Measurements from ENCODE around the gene LEF1. TPM values are rescaled to one million over a fixed set of nuclear protein-coding genes. Genes with fewer than 3 reads are reported as not detected.

The LEF1 gene
- total and polyA plus RNA-seq, 2 donors from 2014 or later = 5.1 to 14.5 TPM

- no peak for TF ChIP-seq CTCF (IDR thresholded peaks at IDR 0.05; ENCODE audit: borderline replicate concordance, extremely low read depth, insufficient read depth)
- Histone ChIP-seq H3K4me3 (ENCODE audit: low read length in 3 of 3) (no peak overlapping the region), H3K9me3 (ENCODE audit: control insufficient read depth in 2 of 3, insufficient read depth in 1 of 3, low read length in 3 of 3) (no peaks in the 10 kb centered on the region), H3K27ac (ENCODE audit: low read depth in 2 of 2, low read length in 2 of 2) (no peak overlapping the region), H3K36me3 (ENCODE audit: control insufficient read depth in 2 of 3, insufficient read depth in 3 of 3, low read length in 3 of 3) (no peaks in the 10 kb centered on the region), H3K27me3 (ENCODE audit: control insufficient read depth, insufficient read depth, low read length) (no peaks in the 10 kb centered on the region), H3K4me1 (ENCODE audit: control insufficient read depth in 2 of 3, insufficient read depth in 2 of 3, low read depth in 1 of 3, low read length in 3 of 3) (no peaks in the 10 kb centered on the region), H3K9ac (ENCODE audit: low read length in 3 of 3) (no peak overlapping the region)
- intact Hi-C loops (cut with DNase I) = no loop called here
- FAIRE-seq (no peak), DNase-seq (no peak)
Measured at GRCh38 chr4:108201774-108202173, 33.0 kb upstream of the LEF1 start.

GRCh38 chr4:108199881-108200280 lies 31.1 kb upstream of the LEF1 start:
- no peak for TF ChIP-seq CTCF (IDR thresholded peaks at IDR 0.05; ENCODE audit: borderline replicate concordance, extremely low read depth, insufficient read depth)
- Histone ChIP-seq H3K36me3 (ENCODE audit: control insufficient read depth in 2 of 3, insufficient read depth in 3 of 3, low read length in 3 of 3) (no peaks in the 10 kb centered on the region), H3K4me3 (ENCODE audit: low read length in 3 of 3) (no peak overlapping the region), H3K9me3 (ENCODE audit: control insufficient read depth in 2 of 3, insufficient read depth in 1 of 3, low read length in 3 of 3) (no peaks in the 10 kb centered on the region), H3K27me3 (ENCODE audit: control insufficient read depth, insufficient read depth, low read length) (no peaks in the 10 kb centered on the region), H3K4me1 (ENCODE audit: control insufficient read depth in 2 of 3, insufficient read depth in 2 of 3, low read depth in 1 of 3, low read length in 3 of 3) (no peaks in the 10 kb centered on the region), H3K9ac (ENCODE audit: low read length in 3 of 3) (no peak overlapping the region), H3K27ac (ENCODE audit: low read depth in 2 of 2, low read length in 2 of 2) (no peak overlapping the region)
- FAIRE-seq (no peak), DNase-seq (no peak)
- intact Hi-C loops (cut with DNase I) = no loop called here

- H3K36me3 ChIP-seq (ENCODE audit: control insufficient read depth in 2 of 3, insufficient read depth in 3 of 3, low read length in 3 of 3) = no peaks in the 10 kb centered on the region
- FAIRE-seq = no peak
- no peak overlapping the region for H3K4me3 ChIP-seq (ENCODE audit: low read length in 3 of 3)
- TF ChIP-seq CTCF (IDR thresholded peaks at IDR 0.05; ENCODE audit: borderline replicate concordance, extremely low read depth, insufficient read depth) = no peak
- no peak overlapping the region for H3K9ac ChIP-seq (ENCODE audit: low read length in 3 of 3)
- peak in 1 of 5 donors; percentile 27 for DNase-seq
- H3K4me1 ChIP-seq (ENCODE audit: control insufficient read depth in 2 of 3, insufficient read depth in 2 of 3, low read depth in 1 of 3, low read length in 3 of 3) = no peaks in the 10 kb centered on the region
- H3K9me3 ChIP-seq (ENCODE audit: control insufficient read depth in 2 of 3, insufficient read depth in 1 of 3, low read length in 3 of 3) = no peaks in the 10 kb centered on the region
- H3K27ac ChIP-seq (ENCODE audit: low read depth in 2 of 2, low read length in 2 of 2) = no peak overlapping the region
- intact Hi-C loops (cut with DNase I) = no loop called here
- no peaks in the 10 kb centered on the region for H3K27me3 ChIP-seq (ENCODE audit: control insufficient read depth, insufficient read depth, low read length)
Measured at GRCh38 chr4:108193886-108194672, 25.3 kb upstream of the LEF1 start.

Data from kidney (tissue), 14 donors.